Measurements from ENCODE around the gene ZEB2. TPM values are rescaled to one million over a fixed set of nuclear protein-coding genes. Genes with fewer than 3 reads are reported as not detected.

Gene ZEB2
- total RNA-seq, 1 donor from 2014 or later, result 8.5 TPM

DNA sequence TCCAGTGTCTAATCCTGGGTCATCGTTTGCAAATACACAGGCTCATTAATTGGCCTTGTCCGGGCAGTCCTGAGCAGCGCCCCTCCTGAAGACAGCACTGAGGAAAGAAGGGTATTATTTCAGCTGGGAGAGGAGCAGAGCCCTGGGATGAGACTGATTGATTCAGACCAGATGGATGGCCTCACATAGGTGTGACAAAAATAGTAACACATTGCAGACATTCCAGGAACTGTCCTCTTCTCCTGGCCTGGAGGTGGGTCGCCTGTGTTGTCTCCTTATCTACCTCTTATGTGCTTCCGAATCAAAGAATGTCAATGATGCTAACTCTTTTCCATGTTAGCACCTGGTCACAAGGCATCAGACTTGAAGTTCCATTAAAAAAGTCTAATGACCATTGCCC is 45.9 kb downstream of the ZEB2 start:
- intact Hi-C loops (cut with micrococcal nuclease), result no loop called here

DNA sequence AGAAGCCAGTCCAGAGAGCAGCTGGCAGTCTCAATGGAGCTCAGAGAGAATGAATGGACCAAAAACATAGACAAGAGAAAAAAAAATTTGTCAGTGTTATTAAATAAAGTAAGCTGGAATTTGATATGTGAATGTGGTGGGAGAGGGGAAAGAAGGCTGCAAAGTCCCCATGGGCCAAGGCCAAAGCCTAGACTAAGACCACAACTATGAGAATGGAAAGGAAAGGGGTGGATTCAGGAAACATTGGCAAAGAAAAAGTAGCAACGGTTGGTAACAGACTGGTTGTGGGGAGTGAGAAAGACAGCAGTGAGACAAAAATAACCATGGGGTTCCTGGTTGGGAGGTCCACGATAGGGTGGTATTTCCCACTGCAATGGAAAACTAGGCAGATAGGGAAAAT is 47.0 kb downstream of the ZEB2 start:
- intact Hi-C loops (cut with micrococcal nuclease), result no loop called here

DNA sequence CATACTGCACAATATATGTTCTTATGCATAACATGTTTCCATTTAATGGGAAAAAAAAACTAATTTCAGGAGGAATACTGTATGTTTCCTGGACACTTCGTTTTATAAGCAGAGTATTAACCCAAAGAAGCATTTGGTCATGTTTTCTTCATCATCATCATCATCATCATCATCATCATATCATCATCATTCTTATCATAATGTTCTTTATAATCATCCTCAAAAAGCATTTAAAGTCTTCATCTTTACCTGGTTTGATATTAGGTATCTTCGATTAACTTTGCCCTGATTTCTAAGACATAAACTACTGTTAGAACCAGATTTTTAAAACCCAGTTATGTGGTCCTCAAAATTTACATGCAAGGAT is 47.9 kb downstream of the ZEB2 start:
- intact Hi-C loops (cut with micrococcal nuclease), result no loop called here

DNA sequence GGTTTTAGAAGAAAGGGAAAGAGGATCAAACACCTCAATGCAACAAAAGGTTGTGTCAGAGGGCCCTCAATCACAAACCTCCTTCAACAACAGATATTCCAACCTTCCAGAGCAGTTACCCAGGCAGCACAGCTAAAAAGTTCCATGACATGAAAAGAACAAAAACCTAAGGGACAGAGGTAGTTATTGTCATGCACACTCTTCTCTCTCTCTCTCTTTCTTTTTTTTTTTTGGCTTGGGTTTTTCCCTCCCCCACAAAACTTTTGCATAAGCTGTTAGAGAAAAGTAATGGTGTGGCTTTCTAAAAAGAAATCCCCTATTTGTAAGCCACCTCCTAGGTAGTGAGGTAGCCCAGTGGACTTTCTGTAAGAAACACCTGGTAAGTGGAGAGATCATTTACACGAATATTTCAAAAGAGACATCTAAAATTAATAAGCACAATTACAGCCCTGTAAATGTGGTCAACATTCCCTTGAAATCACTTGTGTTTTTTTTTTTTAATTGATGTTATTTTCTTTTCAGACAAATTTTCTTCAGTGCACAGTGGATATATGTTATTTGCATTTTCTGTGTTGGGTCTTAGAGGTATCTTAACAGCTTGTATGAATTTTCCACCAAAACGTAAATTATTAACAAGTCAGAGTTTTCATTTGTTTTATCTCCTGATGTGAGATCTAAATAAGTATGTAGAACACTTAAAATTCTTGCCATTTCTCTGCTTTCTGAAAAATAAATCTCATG is 48.4 kb downstream of the ZEB2 start:
- intact Hi-C loops (cut with micrococcal nuclease), result no loop called here

DNA sequence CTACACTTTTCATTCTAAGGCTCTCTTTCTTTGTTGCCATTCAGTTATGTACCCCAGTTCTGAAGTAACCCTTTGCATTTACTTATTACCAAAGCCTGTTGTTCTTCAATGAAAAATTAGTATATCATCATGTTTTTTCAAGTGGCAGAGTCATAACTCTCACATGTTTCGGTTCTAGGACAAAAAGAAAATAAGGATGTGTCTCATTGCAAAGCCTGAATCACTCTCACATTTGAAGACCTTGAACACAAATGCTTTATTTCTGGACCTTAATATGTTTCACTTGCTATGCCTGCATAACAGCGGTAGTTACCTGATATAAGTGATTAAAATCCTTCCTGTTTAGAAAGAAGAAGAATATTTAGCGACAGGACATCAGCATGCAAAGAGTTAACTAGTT is 49.1 kb downstream of the ZEB2 start:
- intact Hi-C loops (cut with micrococcal nuclease), result no loop called here

DNA sequence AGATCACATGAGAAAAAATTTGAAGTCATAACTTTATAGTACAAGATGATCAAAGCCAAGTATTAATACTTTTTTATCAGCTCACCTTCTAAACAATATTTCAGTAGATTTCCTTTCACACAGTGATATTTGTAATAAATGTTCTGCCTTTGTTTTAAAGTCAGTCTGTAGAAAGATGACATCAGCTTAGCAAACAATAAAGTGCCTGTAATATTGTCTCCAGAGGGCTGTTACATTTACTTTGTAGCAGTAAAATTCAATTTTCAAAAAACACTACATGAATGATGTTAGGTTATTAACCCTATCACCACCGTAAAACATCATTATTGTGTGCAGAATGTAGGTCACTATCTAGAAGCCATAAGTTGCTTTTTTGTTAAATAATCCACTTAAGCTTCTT is 49.6 kb downstream of the ZEB2 start:
- intact Hi-C loops (cut with micrococcal nuclease), result no loop called here

DNA sequence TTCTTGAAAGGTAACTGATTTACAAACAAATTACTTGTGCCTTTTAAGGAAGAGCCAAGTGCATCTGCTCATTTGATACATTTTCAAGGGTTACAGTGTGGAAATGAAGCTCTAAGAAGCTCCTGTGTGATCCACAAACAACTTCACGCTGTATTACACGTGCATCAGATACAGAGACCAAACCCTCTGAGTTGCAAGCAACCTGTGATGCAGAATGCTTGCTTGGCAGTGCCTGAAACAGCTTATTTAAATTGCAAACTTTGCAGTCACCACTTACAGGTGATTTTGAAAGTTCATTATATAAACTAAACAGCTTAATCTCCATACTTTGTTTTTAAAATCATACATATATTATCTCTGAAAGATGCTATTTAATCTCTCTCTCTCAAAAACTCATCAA is 50.1 kb downstream of the ZEB2 start:
- intact Hi-C loops (cut with micrococcal nuclease), result no loop called here

DNA sequence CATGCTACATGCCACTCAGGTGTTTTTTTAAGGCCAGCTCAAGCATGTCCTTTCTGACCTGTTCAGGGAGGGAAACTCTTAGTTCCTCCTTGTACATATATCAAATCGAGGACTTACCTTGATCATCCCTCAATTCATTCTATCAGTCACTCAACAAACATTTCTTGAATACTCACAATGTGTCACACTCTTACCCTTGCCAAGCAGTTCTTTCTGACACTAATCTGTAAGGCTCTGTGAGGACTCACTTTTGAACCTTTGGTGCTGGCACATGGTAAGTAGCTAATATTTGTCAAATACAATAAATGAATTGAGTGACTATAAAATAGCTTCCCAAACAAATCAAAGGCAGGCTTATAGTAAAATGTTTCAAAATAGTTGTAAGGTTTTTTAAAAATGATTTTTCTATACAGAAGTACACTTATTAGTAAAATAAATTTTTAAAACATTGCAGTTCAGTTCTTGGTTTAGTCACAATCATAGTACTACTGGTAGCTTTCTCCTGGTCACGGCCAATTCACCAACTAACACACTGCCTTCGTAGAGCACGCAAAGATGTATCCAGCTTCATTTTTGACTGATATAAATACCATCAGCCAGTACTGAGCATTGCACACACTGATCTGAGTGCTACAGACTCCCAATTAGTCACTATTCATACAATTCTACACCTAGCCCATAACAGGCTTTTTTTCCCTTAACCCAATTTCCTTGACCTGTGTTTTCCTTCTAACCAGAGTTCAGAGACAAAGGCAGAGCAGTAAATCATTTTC is 50.9 kb downstream of the ZEB2 start:
- intact Hi-C loops (cut with micrococcal nuclease), result no loop called here

DNA sequence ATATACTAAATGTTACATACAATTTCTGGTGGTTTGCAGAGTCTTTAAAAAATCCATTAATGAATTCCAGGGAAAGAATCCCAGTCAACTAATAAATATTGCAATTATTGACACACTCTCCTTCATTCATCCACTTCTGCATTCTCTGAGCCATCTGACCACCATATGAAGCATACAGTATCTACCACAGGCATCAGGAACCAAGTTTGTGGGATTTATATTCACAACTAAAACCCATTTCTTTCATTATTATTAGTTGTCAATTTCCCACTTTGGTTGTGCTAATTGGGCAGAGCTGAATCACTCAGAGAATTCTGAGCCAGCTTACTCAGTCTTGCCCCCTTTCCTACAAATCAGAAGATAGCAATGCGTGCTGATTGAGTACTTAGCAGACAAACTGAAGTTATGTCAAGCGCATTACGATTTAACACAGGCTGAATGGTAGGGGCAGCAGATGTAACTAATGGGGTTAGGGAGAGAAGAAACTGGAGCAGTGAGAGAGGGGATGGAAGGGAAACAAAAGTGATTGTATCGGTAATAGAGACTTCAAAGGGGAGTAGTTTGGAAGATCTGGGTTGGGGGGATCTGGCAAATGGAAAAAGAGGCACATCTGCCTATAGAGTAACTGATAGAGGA is 52.3 kb downstream of the ZEB2 start:
- intact Hi-C loops (cut with micrococcal nuclease), result no loop called here

DNA sequence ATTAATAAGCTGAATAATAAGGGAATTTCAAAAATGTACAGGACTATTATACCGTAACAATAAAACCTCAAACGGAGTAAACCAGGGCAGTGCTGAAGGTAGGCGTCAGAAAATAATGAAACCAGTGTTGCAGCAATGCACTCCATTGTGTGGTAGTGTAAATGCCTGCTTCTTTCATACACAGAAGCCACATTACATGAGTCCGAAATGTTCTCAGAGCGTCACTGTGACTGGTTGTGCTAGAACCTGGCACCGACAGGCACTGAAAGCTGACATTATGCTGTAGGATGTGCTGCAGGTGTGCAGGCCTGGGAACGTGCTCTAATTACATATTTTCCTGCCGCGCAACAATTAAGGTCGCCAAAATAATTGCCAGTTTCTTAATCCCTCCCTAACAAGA is 53.3 kb downstream of the ZEB2 start:
- intact Hi-C loops (cut with micrococcal nuclease), result no loop called here

DNA sequence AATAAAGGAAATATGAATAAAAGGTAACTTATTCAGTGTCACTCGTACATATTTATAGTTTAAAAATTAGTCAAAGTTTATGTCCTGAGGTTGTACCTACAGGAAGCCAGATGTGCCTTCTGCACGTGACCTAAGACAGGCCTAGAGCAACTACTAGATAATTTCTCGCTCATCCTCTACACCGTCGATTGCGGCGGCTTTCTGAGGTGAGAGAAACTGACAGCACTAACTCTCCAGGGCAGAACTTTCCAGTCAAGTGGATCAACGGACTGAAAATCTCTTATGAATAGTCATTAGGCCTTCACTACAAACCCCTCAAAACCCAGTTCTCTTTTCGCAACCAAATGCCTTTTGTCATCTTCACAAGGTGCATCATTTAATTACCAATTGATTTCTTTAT is 54.2 kb downstream of the ZEB2 start:
- intact Hi-C loops (cut with micrococcal nuclease), result no loop called here

DNA sequence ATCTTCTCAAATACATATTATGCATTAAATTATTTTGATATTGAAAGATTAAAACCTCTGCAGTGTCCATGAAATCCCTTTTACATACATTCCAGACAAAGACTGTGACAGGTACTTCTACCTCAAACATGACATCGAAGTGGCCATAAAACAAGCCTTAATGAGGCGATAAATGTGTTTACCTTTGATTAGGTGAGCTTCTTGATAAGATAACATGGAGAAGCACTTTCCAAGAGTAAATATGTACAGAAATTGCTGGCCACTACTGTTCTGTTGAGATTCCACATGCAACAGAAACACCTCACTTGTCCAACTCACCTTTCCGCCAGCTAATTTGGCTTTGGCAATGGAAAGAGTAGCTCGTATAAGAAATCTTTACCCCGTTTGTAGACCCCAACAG is 55.2 kb downstream of the ZEB2 start:
- intact Hi-C loops (cut with micrococcal nuclease), result no loop called here

DNA sequence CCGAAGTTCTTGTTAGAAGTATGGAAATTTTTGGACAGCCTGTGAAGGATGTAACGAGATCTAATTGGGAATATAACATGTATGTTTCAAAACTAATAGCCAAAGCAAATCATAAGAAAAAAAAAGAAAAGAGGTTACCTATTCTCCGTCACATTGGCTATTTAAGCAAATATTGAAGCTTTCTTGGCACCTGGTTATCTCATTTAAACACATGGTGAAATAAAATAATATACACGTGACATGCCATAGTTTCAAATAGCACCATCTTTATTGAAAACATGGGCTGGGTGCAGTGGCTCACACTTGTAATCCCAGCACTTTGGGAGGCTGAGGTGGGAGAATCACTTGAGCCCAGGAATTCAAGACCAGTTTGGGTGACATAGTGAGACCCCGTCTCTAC is 56.7 kb downstream of the ZEB2 start:
- intact Hi-C loops (cut with micrococcal nuclease), result no loop called here

DNA sequence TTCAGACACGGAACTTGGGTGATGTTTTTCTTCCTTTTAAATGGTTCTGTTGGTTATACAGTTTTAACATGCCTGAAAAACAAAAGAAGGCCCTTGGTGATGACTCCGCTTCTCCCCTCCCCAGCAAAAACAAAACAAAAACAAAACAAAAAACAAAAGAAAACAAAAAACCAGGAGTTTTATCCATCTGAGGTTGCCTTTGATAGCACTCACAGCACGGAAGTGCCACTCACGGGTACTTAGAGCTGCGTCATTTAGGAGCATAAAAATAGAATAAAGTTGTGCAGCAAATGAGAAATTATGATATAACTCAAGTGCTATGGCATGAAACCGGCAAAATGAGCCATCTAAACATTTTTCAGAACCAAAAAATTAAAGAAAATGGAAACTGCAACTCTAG is 57.7 kb downstream of the ZEB2 start:
- intact Hi-C loops (cut with micrococcal nuclease), result no loop called here

DNA sequence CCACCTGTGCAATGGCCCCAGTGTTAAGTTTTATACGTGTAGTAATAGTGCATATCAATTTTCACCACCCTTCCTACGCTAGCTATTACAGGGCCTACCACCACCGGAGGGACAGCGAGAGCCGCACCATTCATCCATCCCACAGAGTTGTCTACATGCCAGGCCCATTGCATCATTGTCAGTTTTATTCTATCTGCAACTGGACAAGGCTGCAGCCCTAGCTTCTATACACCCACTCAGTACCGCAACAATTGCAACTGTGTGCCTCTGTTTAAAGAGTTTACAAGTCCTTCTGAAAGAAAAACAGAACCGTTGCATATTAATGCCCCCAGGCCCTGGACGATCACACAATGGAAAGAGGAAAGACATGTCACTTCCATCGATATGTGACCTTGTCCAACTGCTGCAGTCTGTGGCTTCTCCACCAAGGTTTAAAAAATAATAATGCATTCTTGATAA is 58.6 kb downstream of the ZEB2 start:
- intact Hi-C loops (cut with micrococcal nuclease), result no loop called here

DNA sequence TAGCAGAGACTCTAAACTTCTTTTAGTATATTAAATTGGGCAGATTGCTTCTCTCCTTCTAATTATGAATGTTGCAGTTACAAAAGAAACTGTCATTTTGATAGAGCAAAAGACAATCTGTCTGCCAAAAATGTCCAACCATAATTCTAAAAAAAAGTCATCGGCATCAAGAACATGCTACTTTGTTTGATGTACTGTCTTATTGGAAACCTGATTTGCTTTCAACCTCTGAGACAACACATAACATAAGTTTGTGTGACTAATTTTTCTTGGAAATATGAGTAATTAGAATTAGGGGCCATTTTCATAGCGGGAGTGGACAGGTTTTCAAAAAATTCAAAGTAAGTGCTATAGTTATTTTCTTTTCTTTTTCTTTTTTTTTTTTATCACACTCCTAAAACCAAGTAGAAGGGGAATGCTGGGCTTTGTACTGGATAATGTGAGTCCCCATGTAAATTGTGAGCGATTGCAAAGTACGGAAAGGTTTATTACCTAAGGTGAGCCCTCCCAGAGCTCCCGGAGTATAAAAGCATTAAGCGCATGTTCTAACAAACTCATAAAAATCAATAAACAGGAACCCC is 59.1 kb downstream of the ZEB2 start:
- intact Hi-C loops (cut with micrococcal nuclease), result no loop called here

DNA sequence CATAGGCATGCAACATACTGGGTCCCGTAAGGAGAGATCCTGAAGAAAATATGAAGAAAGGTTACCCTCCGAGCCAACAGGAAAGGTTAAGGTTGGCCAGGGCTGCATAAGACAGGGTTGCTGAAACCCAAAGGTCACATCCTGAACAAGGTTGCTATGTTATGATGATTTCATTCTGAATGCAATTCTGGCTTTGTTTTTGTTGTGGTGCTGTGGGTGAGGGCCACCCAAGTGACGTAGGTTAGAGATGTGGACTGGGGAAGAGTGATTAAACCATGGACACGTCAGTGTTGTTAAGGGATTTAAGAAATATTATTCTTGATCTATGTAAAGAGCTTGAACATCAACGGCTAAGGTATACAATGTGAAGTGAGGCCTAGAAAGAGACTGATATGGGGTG is 60.0 kb downstream of the ZEB2 start:
- intact Hi-C loops (cut with micrococcal nuclease), result no loop called here

DNA sequence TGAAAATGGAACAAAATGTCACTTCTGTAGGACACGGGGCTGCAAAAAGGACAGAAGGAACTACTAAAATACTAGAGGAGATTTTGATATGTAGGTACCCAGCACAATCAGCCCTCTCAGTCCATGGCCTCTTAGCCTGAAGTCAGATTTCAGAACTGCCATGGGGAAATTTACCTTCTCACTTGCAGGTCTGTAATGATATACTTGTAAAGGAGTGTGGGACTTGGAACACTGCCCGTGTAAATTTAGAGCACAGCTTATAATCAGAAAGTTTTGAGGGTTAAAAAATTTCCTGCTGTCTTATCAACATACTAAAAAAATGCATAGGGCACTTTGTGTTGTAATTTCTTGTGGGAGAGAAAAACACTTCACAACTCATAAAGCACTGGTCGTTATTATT is 60.6 kb downstream of the ZEB2 start:
- intact Hi-C loops (cut with micrococcal nuclease), result no loop called here

DNA sequence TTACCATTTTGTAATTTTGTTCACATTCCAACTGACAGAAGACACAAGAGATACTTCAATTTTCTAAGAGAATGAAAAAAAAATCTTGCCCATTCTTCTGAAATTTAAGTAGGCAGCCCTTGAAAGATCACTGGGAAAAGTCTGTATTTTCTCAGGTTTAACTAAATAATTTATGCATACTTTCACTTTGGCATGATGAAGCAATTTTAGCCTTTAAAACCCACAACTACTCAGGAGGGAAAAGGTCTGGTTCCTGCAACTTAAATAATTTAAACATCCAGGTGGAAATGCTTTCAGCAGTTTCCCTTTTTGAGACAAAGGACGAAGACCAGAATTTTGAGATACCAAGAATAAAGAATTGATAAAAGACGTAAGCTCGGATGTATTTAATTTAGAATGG is 61.4 kb downstream of the ZEB2 start:
- intact Hi-C loops (cut with micrococcal nuclease), result no loop called here

DNA sequence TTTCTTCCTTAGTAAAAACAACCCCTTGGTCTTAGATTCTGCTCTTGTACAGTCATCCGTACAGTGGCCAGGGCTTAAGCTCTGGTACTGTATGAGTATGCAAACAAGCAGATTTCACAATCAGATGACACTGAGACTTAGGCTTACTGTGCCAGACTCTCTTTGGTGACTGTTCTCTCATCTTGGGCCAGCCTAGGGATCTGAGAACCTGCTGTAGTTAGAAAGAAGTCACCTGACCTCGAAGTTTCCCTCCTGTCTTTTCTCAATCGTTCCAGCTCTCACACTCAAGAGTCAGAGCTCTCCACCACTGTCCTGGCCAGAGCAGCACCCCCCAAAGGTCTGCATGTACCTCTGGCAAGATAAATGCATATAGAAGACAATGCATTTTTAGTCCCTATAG is 63.2 kb downstream of the ZEB2 start:
- intact Hi-C loops (cut with micrococcal nuclease), result no loop called here

DNA sequence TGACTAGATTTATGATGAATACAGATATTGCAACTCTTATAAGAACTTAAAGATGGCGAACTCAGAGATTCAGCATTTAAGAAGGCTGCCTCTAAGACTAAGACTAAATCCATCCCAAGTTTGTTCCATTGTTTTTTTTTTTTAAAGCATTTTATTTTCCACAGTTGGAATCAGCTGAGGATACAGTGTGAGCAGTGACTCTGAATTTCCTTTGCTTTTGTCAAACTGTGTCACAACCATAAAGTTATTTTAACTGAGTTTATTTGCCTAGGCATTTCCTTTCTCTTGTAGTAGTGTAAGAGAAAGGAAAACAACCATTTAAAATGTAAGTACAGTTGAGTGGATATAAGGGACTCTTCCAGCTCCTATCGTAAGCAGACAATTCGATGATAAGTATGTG is 63.9 kb downstream of the ZEB2 start:
- intact Hi-C loops (cut with micrococcal nuclease), result no loop called here
